Esophagus (tissue), 2 donors: ENCODE measurements around the gene SREBF2. TPM values are rescaled to one million over a fixed set of nuclear protein-coding genes. Genes with fewer than 3 reads are reported as not detected.

Experiments used
- H3K27ac ChIP-seq, 2 donors: one replicate each; pipeline ENCODE4 v1.5.1; 2013; ENCODE audit warnings: low read depth in 2 of 2, mild to moderate bottlenecking in 2 of 2, inconsistent platforms in 1 of 2, low read length in 1 of 2, moderate library complexity in 1 of 2
- H3K27me3 ChIP-seq, 2 donors: one replicate each; pipeline ENCODE4 v1.6.1; 2013; ENCODE audit warnings: low read length in 2 of 2, control low read depth in 1 of 2, mild to moderate bottlenecking in 1 of 2; ENCODE audit not compliant: insufficient read depth in 2 of 2, control insufficient read depth in 1 of 2
- H3K36me3 ChIP-seq, 2 donors: one replicate each; pipeline ENCODE4 v1.6.1; 2013; ENCODE audit warnings: low read length in 1 of 2; ENCODE audit not compliant: control insufficient read depth in 2 of 2, insufficient read depth in 2 of 2
- H3K4me1 ChIP-seq, 2 donors: one replicate each; pipeline ENCODE4 v1.6.1; 2013; ENCODE audit warnings: low read length in 1 of 2; ENCODE audit not compliant: control insufficient read depth in 2 of 2, insufficient read depth in 2 of 2
- H3K4me3 ChIP-seq, 2 donors: one replicate each; pipeline ENCODE4 v1.5.1; 2013; ENCODE audit warnings: low read length in 2 of 2, mild to moderate bottlenecking in 2 of 2, low read depth in 1 of 2, moderate library complexity in 1 of 2
- H3K9me3 ChIP-seq, 2 donors: one replicate each; pipeline ENCODE4 v1.6.1; 2013; ENCODE audit warnings: mild to moderate bottlenecking in 2 of 2, low read depth in 1 of 2, low read length in 1 of 2, moderate library complexity in 1 of 2; ENCODE audit not compliant: control insufficient read depth in 2 of 2, insufficient read depth in 1 of 2
- WGBS, 2 donors: extraction: QIAGEN DNeasy Blood & Tissue Kit; methylation state at CpG; one replicate each; pipeline ENCODE4 v1.1.7; 2013; 5-methylcytosine and 5-hydroxymethylcytosine counted together
- polyA plus RNA-seq, 2 donors: library from polyadenylated mRNA; stranded (reverse); fragments of 200-250 nt; gene quantifications; one replicate each; pipeline ENCODE4 v1.2.3, GENCODE V29; 2013
- donor health status: healthy with polysubstance abuse.
- donor health status: Bipolar disorder and iron deficiency.

Gene SREBF2
- polyA plus RNA-seq, 2 donors, result 66.4 to 76.4 TPM

DNA sequence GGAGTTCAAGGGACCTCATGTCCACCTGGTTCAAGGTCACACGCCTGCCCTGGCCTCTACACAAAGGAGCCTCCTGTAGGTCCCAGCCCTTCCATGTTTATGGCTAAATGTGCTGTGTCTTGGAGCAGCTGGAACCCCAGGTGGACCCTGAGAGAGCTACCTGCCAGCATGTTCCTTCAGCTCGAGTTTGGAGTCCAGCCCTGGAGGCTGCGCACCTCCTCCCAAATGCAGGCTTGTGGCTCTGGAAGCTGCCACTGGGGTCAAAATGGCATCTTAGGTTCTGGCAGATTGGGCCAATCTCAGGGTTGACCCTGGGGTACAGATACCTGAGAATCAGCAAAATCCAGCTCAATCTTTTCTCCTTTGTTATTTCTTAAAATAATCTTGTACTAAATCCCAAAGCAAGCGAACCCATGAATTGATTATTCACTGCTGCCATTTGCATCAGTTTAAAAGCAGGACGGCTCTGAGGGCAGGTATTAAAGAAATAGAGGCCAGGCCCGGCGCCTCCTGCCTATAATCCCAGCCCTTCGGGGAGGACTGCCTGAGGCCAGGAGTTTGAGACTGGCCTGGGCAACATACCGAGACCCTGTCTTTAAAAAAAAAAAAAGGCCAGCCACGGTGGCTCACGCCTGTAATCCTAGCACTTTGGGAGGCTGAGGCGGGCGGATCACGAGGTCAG lies 90.8 kb downstream of the SREBF2 start:
- H3K9me3 ChIP-seq, result no peaks in the 10 kb centered on the region
- H3K4me1 ChIP-seq, result peaks cover 5 to 9% of the 10 kb centered on the region in 2 donors
- H3K36me3 ChIP-seq, result no peaks in the 10 kb centered on the region
- peaks cover 0 to 9% of the 10 kb centered on the region in 2 donors for H3K27me3 ChIP-seq
- H3K27ac ChIP-seq, result no peak overlapping the region
- WGBS, 2 donors, result 86 to 87% methylated on average over 14 of the region's 14 CpGs
- no peak overlapping the region for H3K4me3 ChIP-seq

DNA sequence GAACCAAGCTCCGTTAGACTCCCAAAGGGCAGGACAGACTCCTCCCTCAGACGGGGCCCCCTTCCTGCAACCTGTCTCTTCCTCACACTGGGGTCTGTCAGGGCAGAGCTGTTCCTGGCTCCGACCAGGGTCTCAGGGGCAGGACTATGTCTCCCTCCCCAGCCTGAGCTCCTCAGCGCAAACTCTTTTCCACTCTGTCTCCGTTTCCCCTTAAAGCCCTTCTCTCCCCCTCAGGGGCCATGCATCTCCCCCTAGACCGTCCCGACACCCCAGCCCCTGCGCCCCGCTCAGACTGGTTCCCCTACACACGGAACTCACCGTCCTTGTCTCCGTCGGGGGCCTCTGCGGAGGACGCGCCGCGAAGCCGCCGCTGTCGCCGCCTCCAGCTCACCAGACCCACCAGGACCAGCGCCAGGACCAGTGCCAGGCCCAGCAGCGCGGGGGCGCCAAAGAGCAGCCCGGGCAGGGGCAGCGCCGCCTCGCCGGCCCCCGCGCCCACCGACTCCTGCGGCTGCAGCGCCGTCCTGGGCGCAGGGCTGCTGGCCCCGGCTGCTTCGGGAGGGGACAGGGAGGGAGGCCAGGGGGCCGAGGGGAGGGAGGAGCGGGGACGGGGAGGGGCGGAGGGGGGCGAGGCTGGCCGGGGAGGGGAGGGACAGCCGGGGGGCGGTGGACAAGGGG lies 93.0 kb downstream of the SREBF2 start:
- 5 to 7% methylated on average over 33 to 46 of the region's 48 CpGs for WGBS, 2 donors
- no peak overlapping the region for H3K27ac ChIP-seq
- H3K36me3 ChIP-seq, result no peaks in the 10 kb centered on the region
- H3K4me1 ChIP-seq, result peaks cover 0 to 5% of the 10 kb centered on the region in 2 donors
- peaks cover 0 to 9% of the 10 kb centered on the region in 2 donors for H3K27me3 ChIP-seq
- H3K4me3 ChIP-seq, result peak overlapping the region; percentile 50 to 52
- H3K9me3 ChIP-seq, result no peaks in the 10 kb centered on the region

DNA sequence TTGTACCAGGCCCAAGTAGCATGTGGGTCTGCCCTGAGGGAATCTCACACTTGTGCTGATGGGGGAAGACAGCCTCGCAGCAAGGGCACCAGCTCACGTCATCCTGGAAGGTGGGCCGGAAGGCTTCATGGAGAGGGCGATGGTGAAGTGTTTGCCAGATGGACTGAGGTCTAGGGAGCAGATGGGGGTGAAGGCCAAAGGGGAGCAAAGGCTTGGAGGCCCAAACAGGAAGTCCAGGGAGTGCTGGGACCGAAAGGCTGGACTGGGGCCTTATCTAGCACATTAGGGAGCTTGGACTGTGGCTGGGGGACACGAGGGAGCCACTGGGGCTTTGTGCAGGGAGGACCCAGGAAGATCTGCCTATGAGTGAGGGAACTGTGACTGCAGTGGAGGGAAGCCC lies 94.9 kb downstream of the SREBF2 start:
- Histone ChIP-seq H3K27ac (no peak overlapping the region), H3K27me3 (peaks cover 0 to 9% of the 10 kb centered on the region in 2 donors), H3K9me3 (no peaks in the 10 kb centered on the region), H3K36me3 (no peaks in the 10 kb centered on the region), H3K4me3 (no peak overlapping the region), H3K4me1 (peaks cover 0 to 5% of the 10 kb centered on the region in 2 donors)
- 74 to 84% methylated on average over 6 of the region's 6 CpGs for WGBS, 2 donors

DNA sequence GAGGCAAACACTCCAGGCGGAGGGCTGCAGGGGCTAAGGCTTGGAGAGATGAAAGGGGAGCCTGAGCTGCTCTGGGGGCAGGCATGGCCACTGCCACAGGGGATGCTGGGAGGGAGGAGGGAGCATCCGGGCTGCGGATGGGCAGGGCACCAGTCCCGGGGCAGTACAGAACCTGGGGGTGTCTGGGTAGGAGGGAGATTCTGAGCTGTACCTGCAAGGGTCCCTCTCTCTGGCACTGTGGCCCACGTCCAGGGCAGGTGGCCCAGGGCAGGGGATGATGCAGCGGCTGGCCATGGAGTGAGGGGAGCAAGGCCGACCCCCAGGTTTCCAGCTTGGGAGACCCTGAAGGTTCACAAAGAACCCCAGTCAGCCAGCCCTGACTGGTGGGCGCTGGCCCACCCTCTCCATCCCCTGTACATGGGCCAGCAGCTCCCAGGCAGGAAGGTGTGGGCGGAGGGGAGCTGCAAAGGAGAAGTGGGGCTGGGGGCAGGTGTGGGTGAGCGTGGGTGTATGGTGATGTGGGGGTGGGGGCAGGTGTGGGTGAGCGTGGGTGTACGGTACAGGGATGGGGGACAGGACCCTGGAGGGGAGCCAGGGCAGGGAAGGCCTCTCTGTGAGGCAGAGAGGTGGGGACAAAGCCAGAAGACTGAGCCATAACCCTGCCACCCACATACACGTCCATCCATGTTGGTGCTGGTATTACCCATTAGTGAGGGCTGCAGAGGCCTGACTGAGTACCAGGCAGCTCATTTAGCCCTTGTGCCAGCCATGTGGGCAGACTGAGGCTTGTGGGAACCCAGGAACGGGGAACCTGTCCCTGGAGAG lies 95.9 kb downstream of the SREBF2 start:
- Histone ChIP-seq H3K4me1 (peaks cover 0 to 5% of the 10 kb centered on the region in 2 donors), H3K27me3 (peaks cover 0 to 9% of the 10 kb centered on the region in 2 donors), H3K27ac (no peak overlapping the region), H3K9me3 (no peaks in the 10 kb centered on the region), H3K4me3 (no peak overlapping the region), H3K36me3 (no peaks in the 10 kb centered on the region)
- WGBS, 2 donors, result 65 to 69% methylated on average over 14 of the region's 14 CpGs

DNA sequence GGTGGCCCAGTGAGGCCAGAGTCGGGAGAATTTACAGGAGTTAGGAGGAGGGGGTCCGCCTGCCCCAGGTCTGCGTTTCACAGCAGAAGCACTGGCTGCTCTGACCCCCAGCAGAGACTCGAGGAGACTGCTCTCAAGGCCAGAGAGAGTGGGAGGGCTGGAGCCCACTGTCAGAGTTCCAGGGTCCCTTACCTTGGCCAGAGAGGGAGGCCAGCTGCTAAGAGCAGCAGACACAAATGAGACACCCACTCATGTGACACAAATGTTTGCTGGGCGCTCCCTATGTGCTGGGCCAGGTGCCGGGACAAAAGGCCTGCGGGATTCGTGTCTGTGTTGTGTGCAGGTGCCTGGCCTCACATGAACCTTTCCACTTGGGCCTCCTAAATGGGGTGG lies 96.5 kb downstream of the SREBF2 start:
- Histone ChIP-seq H3K9me3 (no peaks in the 10 kb centered on the region), H3K4me3 (no peak overlapping the region), H3K36me3 (no peaks in the 10 kb centered on the region), H3K27me3 (peaks cover 0 to 9% of the 10 kb centered on the region in 2 donors), H3K27ac (no peak overlapping the region), H3K4me1 (peaks cover 0 to 5% of the 10 kb centered on the region in 2 donors)
- WGBS, 2 donors, result 73 to 80% methylated on average over 8 of the region's 8 CpGs

DNA sequence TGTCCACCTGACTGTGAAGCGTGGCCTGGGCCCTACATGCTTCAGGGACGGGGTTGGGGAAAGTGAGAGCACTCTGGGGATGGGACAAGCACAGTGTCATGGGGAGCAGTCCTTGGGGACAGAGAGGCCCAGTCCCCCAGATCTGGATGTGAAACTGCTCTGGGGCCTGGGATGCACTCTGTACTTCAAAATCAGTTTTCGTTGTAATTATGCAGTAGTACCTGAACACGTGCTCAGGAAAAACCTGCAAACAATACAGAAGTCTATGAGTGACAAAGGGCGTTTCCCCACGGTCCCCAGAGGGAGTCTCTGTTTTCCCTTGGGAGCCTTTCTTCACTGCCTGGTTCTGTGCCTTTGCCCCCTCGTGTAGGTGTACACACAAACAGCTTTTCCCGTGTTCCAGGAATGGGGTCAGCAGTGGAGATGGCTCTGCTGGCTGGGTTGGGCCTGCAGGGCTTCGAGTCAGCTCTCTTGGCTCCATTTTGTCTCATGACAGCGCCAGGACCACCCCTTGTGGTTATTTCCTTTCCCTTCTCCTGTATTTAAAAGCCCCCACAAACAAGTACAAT lies 98.9 kb downstream of the SREBF2 start:
- no peak overlapping the region for H3K27ac ChIP-seq
- 73 to 76% methylated on average over 10 of the region's 10 CpGs for WGBS, 2 donors
- H3K36me3 ChIP-seq, result no peaks in the 10 kb centered on the region
- no peaks in the 10 kb centered on the region for H3K9me3 ChIP-seq
- no peaks in the 10 kb centered on the region for H3K27me3 ChIP-seq
- no peaks in the 10 kb centered on the region for H3K4me1 ChIP-seq
- no peak overlapping the region for H3K4me3 ChIP-seq

DNA sequence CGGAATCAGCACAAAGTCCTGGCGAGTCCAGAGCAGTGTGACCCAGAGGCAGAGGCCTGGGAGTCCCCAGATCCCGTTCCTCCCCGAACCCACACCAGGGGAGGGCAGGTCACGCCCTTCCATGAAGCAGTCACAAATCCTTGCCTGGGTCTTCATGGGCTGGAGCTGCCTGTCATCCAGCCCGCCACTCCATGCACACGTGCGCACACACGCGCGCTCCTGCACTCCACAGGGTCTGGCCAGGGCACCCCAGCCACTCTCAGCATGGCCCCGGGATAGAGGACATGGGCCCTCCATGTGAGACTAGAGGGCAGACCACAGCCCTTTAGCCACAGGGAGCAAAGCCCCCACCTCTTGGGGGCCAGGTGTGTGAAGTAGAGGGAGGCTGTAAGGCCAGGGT lies 99.4 kb downstream of the SREBF2 start:
- Histone ChIP-seq H3K4me1 (no peaks in the 10 kb centered on the region), H3K9me3 (no peaks in the 10 kb centered on the region), H3K36me3 (no peaks in the 10 kb centered on the region), H3K27ac (no peak overlapping the region), H3K4me3 (no peak overlapping the region), H3K27me3 (no peaks in the 10 kb centered on the region)
- 94% methylated on average over 12 of the region's 12 CpGs for WGBS, 2 donors

DNA sequence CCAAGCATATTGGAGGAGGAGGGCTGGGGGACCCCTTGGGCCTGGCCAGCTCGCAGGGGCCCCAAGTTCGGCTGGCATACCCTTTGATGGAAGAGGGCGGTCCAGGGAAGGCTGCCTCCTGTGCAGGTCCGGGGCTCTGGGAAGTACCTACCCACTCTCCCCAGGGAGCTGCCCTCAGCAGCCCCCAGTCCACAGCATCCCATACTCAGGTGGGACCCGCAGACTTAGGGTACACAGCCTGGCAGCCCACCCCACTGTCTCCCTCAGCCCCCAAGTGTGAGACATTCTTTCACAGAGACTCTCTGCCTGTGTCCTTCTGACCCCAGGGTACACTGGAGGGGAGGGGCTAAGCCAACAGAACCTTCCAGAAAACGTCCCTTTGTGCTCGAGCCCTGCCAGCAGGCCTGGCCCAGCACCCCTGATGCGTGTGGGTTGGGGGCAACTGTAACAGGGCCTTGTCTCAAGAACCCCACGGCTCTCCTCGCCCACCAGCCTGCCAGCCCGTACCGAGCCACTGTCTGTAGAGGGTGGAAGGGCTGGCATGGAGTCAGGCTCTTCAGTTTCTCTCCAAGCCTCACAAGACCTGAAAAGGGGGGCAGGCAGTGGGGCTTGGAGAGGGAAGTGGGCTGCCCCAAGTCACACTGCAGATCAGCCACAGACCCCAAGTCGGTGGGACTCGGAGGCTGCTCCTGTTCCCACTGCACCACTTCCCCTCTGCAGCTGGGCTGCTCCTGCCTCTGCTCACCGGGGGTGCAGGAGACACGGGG lies 100.7 kb downstream of the SREBF2 start:
- 78 to 84% methylated on average over 13 to 16 of the region's 16 CpGs for WGBS, 2 donors
- Histone ChIP-seq H3K27ac (no peak overlapping the region), H3K4me3 (no peak overlapping the region), H3K9me3 (no peaks in the 10 kb centered on the region), H3K4me1 (peaks cover 0 to 2% of the 10 kb centered on the region in 2 donors), H3K36me3 (no peaks in the 10 kb centered on the region), H3K27me3 (no peaks in the 10 kb centered on the region)
